Spleen (tissue), 7 donors: ENCODE measurements around the gene NR3C1.

Experiments used
- CTCF ChIP-seq, 11 experiments: fragments of 200-600 bp in 7 of 11; fragments of 450-650 bp in 4 of 11; sonication (generic) in 4 of 11; IDR thresholded peaks in 8 of 11; conservative IDR thresholded peaks in 3 of 11; 1 replicate in 7 of 11; 2 replicates in 4 of 11; pipeline versions ENCODE4 v1.4.0 to v1.8.0; 2016 to 2021; ENCODE audit warnings: antibody characterized with exemption in 11 of 11, inconsistent platforms in 4 of 11, mild to moderate bottlenecking in 1 of 11
- POLR2A ChIP-seq, 3 donors: fragments of 450-650 bp; IDR thresholded peaks; one replicate each; pipeline ENCODE4 v1.5.1; 2017; ENCODE audit warnings: antibody characterized with exemption in 3 of 3, mild to moderate bottlenecking in 1 of 3
- POLR2AphosphoS5 ChIP-seq, 3 donors: sonication (generic); formaldehyde crosslinking; IDR thresholded peaks; one replicate each; pipeline ENCODE4 v1.5.1; 2017; ENCODE audit warnings: antibody characterized with exemption in 3 of 3
- donor health status: DM: no; HTN: no; CAD: no; lungs with moderate emphysema.
- donor health status: DM: no; HTN: no; CAD: no.
- donor health status: DM: no; HTN: no; CAD: no.

GRCh38 chr5:143275512-143276363, 127.7 kb downstream of the NR3C1 start:
- no peak for TF ChIP-seq CTCF (IDR thresholded peaks at IDR 0.05 in 8 of 11, conservative IDR thresholded peaks at IDR 0.05 in 3 of 11)
- no peak for TF ChIP-seq POLR2A (IDR thresholded peaks at IDR 0.05)
- no peak for TF ChIP-seq POLR2AphosphoS5 (IDR thresholded peaks at IDR 0.05)
